ENCODE measurements around the gene TTLL11. TPM values are rescaled to one million over a fixed set of nuclear protein-coding genes. Genes with fewer than 3 reads are reported as not detected.

Gene TTLL11
- total and polyA plus RNA-seq, 5 donors from 2014 or later: 2.0 to 6.1 (median 3.5) TPM

DNA sequence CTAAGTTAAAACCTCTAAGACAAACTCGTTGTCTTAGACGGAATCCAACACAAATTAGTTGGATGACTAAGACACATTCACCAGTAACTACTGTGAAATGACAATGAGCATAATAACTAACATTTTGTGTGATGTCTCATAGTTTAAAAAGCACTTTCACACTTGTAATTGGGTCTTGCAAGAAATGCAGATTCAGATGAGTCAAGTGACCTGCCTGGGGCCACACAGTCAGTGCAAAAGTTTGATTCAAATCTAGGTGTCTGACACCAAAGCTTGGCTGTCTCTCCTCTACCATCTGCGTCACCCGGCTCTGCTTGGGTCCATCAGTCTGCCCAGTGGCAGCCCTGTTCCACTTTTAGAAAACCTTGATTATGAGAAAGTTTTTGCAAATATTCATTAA lies 143.7 kb downstream of the TTLL11 start:
- H3K27ac Mint-ChIP-seq: no peak overlapping the region
- no peak overlapping the region for H3K27ac ChIP-seq (ENCODE audit: insufficient read depth, low read length, poor library complexity, severe bottlenecking)
- DNase-seq (no peak), ATAC-seq (ENCODE audit: low read depth in 2 of 2) (no peak)
- no peaks in the 10 kb centered on the region for H3K36me3 ChIP-seq (ENCODE audit: control insufficient read depth, insufficient read depth, low read length)
- no peaks in the 10 kb centered on the region for H3K9me3 ChIP-seq (ENCODE audit: control insufficient read depth in 2 of 2, low read length in 2 of 2)
- H3K4me3 ChIP-seq (ENCODE audit: low read depth, low read length): no peak overlapping the region
- peaks cover 5% of the 10 kb centered on the region for H3K36me3 Mint-ChIP-seq
- no peaks in the 10 kb centered on the region for H3K27me3 ChIP-seq (ENCODE audit: control insufficient read depth, insufficient read depth, low read length)
- no peaks in the 10 kb centered on the region for H3K27me3 Mint-ChIP-seq
- H3K9me3 Mint-ChIP-seq: no peaks in the 10 kb centered on the region
- H3K4me1 Mint-ChIP-seq: no peaks in the 10 kb centered on the region
- no peak overlapping the region for H3K4me3 Mint-ChIP-seq
- no peaks in the 10 kb centered on the region for H3K4me1 ChIP-seq (ENCODE audit: control insufficient read depth, insufficient read depth, low read length, poor library complexity, severe bottlenecking)

DNA sequence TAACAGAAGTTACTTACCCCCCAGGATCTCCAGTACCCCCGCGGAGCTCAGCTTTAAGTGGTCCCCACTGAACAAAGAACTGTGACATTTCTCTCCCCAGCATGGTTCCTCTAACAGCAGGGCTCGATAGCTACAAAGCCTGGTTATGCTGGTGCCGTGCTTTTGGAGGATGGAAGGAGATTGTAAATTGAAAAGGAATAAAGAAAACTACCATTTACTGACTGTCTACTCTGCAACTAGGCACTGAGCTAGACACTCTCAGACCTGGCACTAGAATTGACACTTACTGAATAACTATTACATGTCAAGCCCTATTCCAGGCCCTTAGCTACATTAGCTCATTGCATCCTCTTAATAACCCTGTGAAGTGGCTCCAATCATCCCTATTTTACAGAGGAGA lies 145.3 kb downstream of the TTLL11 start:
- H3K36me3 Mint-ChIP-seq: peaks cover 3% of the 10 kb centered on the region
- H3K9me3 Mint-ChIP-seq: no peaks in the 10 kb centered on the region
- Histone ChIP-seq H3K4me1 (ENCODE audit: control insufficient read depth, insufficient read depth, low read length, poor library complexity, severe bottlenecking) (no peaks in the 10 kb centered on the region), H3K4me3 (ENCODE audit: low read depth, low read length) (no peak overlapping the region), H3K27ac (ENCODE audit: insufficient read depth, low read length, poor library complexity, severe bottlenecking) (no peak overlapping the region), H3K36me3 (ENCODE audit: control insufficient read depth, insufficient read depth, low read length) (no peaks in the 10 kb centered on the region), H3K9me3 (ENCODE audit: control insufficient read depth in 2 of 2, low read length in 2 of 2) (no peaks in the 10 kb centered on the region), H3K27me3 (ENCODE audit: control insufficient read depth, insufficient read depth, low read length) (no peaks in the 10 kb centered on the region)
- DNase-seq (no peak), ATAC-seq (ENCODE audit: low read depth in 2 of 2) (no peak)
- H3K27me3 Mint-ChIP-seq: no peaks in the 10 kb centered on the region
- no peak overlapping the region for H3K4me3 Mint-ChIP-seq
- H3K27ac Mint-ChIP-seq: no peak overlapping the region
- no peaks in the 10 kb centered on the region for H3K4me1 Mint-ChIP-seq

DNA sequence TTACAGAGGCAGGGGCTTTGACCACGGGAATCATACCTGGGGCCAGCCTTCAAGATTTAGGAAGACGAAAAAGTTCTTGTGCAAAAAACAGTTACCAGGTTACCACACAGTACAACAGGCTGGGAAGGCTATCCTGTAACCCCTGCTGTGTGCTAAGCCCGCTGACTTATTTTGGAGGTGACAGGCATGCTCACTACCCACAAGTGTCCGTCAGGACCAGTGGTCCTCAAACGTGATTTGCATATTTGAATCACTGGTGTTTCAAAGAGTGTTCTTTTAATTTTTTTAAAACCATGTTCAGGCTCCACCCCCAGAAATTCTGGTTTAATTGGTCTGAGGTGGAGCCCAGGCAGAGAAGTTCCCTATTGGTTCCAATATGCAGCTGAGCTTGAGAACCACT lies 146.6 kb downstream of the TTLL11 start:
- H3K27me3 Mint-ChIP-seq: no peaks in the 10 kb centered on the region
- Histone ChIP-seq H3K4me1 (ENCODE audit: control insufficient read depth, insufficient read depth, low read length, poor library complexity, severe bottlenecking) (no peaks in the 10 kb centered on the region), H3K36me3 (ENCODE audit: control insufficient read depth, insufficient read depth, low read length) (no peaks in the 10 kb centered on the region), H3K27me3 (ENCODE audit: control insufficient read depth, insufficient read depth, low read length) (no peaks in the 10 kb centered on the region), H3K4me3 (ENCODE audit: low read depth, low read length) (no peak overlapping the region), H3K27ac (ENCODE audit: insufficient read depth, low read length, poor library complexity, severe bottlenecking) (no peak overlapping the region), H3K9me3 (ENCODE audit: control insufficient read depth in 2 of 2, low read length in 2 of 2) (no peaks in the 10 kb centered on the region)
- no peaks in the 10 kb centered on the region for H3K36me3 Mint-ChIP-seq
- no peak for DNase-seq
- no peaks in the 10 kb centered on the region for H3K4me1 Mint-ChIP-seq
- no peak overlapping the region for H3K4me3 Mint-ChIP-seq
- no peak overlapping the region for H3K27ac Mint-ChIP-seq
- no peaks in the 10 kb centered on the region for H3K9me3 Mint-ChIP-seq
- no peak for ATAC-seq (ENCODE audit: low read depth in 2 of 2)

DNA sequence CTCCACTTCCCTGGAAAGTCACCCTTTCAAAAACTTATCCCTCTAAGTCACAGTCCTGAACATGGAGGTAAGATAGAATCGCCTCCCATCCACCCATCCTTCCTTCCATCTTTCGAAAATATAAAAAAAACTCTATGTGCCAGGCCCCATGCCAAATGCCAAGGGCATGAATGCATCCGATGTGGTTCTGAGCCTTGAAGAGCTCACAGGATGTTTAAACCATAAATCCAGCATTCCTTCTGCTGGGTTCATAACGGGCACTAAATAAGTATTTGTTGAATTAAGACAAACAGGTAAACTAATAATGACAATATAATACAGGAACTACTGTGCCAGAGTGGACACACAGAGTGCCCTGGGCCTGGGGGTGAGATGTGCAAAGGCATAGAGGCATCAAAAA lies 147.3 kb downstream of the TTLL11 start:
- Mint-ChIP-seq H3K36me3 (no peaks in the 10 kb centered on the region), H3K9me3 (no peaks in the 10 kb centered on the region), H3K27me3 (no peaks in the 10 kb centered on the region), H3K4me1 (no peaks in the 10 kb centered on the region), H3K27ac (no peak overlapping the region), H3K4me3 (no peak overlapping the region)
- Histone ChIP-seq H3K36me3 (ENCODE audit: control insufficient read depth, insufficient read depth, low read length) (no peaks in the 10 kb centered on the region), H3K9me3 (ENCODE audit: control insufficient read depth in 2 of 2, low read length in 2 of 2) (no peaks in the 10 kb centered on the region), H3K4me3 (ENCODE audit: low read depth, low read length) (no peak overlapping the region), H3K27ac (ENCODE audit: insufficient read depth, low read length, poor library complexity, severe bottlenecking) (no peak overlapping the region), H3K27me3 (ENCODE audit: control insufficient read depth, insufficient read depth, low read length) (no peaks in the 10 kb centered on the region), H3K4me1 (ENCODE audit: control insufficient read depth, insufficient read depth, low read length, poor library complexity, severe bottlenecking) (no peaks in the 10 kb centered on the region)
- no peak for ATAC-seq (ENCODE audit: low read depth in 2 of 2)
- DNase-seq: no peak

DNA sequence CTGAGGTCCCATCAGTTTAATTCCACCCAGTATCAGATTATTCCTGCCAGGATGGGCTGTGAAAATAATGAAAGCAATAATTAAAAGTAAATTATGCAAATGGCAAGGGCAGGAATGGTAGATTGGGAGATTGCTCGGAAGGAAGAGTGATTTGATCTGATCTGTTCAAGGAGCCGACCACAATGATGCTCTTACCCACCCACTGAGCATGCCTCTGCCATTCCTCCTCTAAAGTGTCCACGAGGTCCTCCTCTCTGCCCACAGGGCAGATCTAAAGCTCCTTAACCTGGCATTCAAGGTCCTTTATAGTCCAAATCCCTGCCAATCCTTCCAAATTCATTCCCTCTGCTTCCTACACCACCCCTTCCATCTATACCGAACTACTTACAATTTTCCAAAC lies 147.8 kb downstream of the TTLL11 start:
- Mint-ChIP-seq H3K9me3 (no peaks in the 10 kb centered on the region), H3K27me3 (no peaks in the 10 kb centered on the region)
- H3K4me1 ChIP-seq (ENCODE audit: control insufficient read depth, insufficient read depth, low read length, poor library complexity, severe bottlenecking): no peaks in the 10 kb centered on the region

DNA sequence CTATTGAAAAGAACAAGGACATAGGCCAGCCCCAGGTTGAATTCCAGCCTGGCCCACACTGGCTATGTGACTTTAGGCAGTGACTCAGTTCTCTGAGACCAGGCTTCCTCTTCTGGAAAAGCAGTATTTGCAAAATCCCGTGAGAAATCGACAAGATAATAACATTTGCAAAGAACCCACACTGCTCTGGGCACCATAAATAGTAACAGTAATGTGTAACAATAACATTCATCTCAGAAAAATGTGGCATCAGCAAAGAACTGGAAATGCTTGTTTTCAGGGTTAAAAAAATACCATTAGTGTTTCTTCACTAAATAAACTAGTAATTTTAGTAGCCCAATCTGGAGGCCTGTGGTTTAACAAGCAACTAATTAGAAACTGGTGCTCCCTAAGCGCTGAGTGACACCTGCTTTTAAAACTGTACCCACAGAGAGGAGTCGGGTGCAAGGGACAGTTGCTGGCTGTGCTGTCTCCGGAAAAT lies 148.4 kb downstream of the TTLL11 start:
- H3K27me3 Mint-ChIP-seq: no peaks in the 10 kb centered on the region
- ATAC-seq (ENCODE audit: low read depth in 2 of 2): no peak
- H3K36me3 ChIP-seq (ENCODE audit: control insufficient read depth, insufficient read depth, low read length): no peaks in the 10 kb centered on the region

More for the DNA sequence above, 147.8 kb downstream of the TTLL11 start:
- Mint-ChIP-seq H3K4me3 (no peak overlapping the region), H3K27ac (no peak overlapping the region), H3K36me3 (no peaks in the 10 kb centered on the region), H3K4me1 (no peaks in the 10 kb centered on the region)
- Histone ChIP-seq H3K9me3 (ENCODE audit: control insufficient read depth in 2 of 2, low read length in 2 of 2) (no peaks in the 10 kb centered on the region), H3K36me3 (ENCODE audit: control insufficient read depth, insufficient read depth, low read length) (no peaks in the 10 kb centered on the region), H3K27ac (ENCODE audit: insufficient read depth, low read length, poor library complexity, severe bottlenecking) (no peak overlapping the region), H3K27me3 (ENCODE audit: control insufficient read depth, insufficient read depth, low read length) (no peaks in the 10 kb centered on the region), H3K4me3 (ENCODE audit: low read depth, low read length) (no peak overlapping the region)
- no peak for DNase-seq
- no peak for ATAC-seq (ENCODE audit: low read depth in 2 of 2)

DNA sequence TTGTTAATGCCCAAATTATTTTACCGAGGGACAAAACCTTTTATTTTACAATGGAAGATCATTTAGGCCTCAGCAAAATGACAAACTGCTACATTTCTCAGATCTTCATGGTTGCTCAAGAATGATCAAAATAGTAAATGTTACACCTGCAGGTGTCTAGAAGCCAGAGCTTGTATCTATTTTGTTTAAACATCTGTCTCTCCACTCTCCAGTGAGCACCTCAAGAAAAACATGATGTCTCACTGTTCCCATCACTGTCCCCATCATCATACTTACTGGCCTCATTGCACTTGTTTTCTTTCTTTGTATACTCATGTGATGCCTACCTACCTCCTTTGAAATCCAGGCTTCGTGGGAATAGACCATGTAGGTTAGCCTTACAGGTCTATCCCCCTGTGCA lies 149.6 kb downstream of the TTLL11 start:
- Histone ChIP-seq H3K9me3 (ENCODE audit: control insufficient read depth in 2 of 2, low read length in 2 of 2) (no peaks in the 10 kb centered on the region), H3K4me3 (ENCODE audit: low read depth, low read length) (no peak overlapping the region), H3K27ac (ENCODE audit: insufficient read depth, low read length, poor library complexity, severe bottlenecking) (no peak overlapping the region), H3K27me3 (ENCODE audit: control insufficient read depth, insufficient read depth, low read length) (no peaks in the 10 kb centered on the region), H3K4me1 (ENCODE audit: control insufficient read depth, insufficient read depth, low read length, poor library complexity, severe bottlenecking) (no peaks in the 10 kb centered on the region), H3K36me3 (ENCODE audit: control insufficient read depth, insufficient read depth, low read length) (no peaks in the 10 kb centered on the region)
- H3K27me3 Mint-ChIP-seq: no peaks in the 10 kb centered on the region
- no peak for ATAC-seq (ENCODE audit: low read depth in 2 of 2)
- no peak for DNase-seq
- no peaks in the 10 kb centered on the region for H3K9me3 Mint-ChIP-seq
- no peaks in the 10 kb centered on the region for H3K36me3 Mint-ChIP-seq
- no peak overlapping the region for H3K4me3 Mint-ChIP-seq
- H3K27ac Mint-ChIP-seq: peak overlapping the region in 1 of 3 donors; percentile 44
- H3K4me1 Mint-ChIP-seq: no peaks in the 10 kb centered on the region

More for the DNA sequence above, 148.4 kb downstream of the TTLL11 start:
- H3K9me3 ChIP-seq (ENCODE audit: control insufficient read depth in 2 of 2, low read length in 2 of 2): no peaks in the 10 kb centered on the region
- Mint-ChIP-seq H3K4me1 (no peaks in the 10 kb centered on the region), H3K9me3 (no peaks in the 10 kb centered on the region), H3K27ac (no peak overlapping the region), H3K36me3 (no peaks in the 10 kb centered on the region), H3K4me3 (no peak overlapping the region)
- no peak overlapping the region for H3K27ac ChIP-seq (ENCODE audit: insufficient read depth, low read length, poor library complexity, severe bottlenecking)
- H3K4me1 ChIP-seq (ENCODE audit: control insufficient read depth, insufficient read depth, low read length, poor library complexity, severe bottlenecking): no peaks in the 10 kb centered on the region
- H3K4me3 ChIP-seq (ENCODE audit: low read depth, low read length): no peak overlapping the region
- no peaks in the 10 kb centered on the region for H3K27me3 ChIP-seq (ENCODE audit: control insufficient read depth, insufficient read depth, low read length)
- no peak for DNase-seq

DNA sequence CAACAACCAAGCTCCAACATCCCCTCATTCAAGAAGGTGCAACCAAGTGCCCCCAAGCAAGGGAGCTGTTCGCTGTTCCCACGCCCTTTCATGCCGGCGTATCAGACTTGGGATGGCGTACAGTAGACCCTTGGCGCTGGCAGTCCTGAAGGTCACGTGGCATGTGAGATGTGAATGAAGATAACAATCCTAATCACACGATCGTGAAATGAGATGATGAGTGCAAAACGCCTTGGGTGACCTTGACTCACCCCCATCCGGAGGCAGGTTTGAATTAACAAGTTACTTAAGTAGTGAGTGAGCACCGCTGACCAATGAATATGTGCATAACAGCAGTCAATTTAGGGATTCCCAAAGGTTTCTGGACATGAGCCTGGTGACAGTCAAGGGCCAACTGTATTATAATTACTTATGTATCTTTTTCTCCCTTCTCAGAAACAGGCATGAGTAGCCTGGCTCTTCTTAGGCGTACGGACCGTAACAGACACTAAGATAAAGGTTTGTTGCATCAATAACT lies 150.2 kb downstream of the TTLL11 start:
- no peak overlapping the region for H3K27ac ChIP-seq (ENCODE audit: insufficient read depth, low read length, poor library complexity, severe bottlenecking)
- no peak overlapping the region for H3K4me3 Mint-ChIP-seq

More for the DNA sequence above, 150.2 kb downstream of the TTLL11 start:
- no peaks in the 10 kb centered on the region for H3K27me3 ChIP-seq (ENCODE audit: control insufficient read depth, insufficient read depth, low read length)
- ATAC-seq (ENCODE audit: low read depth in 2 of 2) (no peak), DNase-seq (no peak)
- Mint-ChIP-seq H3K36me3 (no peaks in the 10 kb centered on the region), H3K4me1 (no peaks in the 10 kb centered on the region), H3K9me3 (no peaks in the 10 kb centered on the region), H3K27ac (no peak overlapping the region), H3K27me3 (no peaks in the 10 kb centered on the region)
- no peaks in the 10 kb centered on the region for H3K36me3 ChIP-seq (ENCODE audit: control insufficient read depth, insufficient read depth, low read length)
- no peaks in the 10 kb centered on the region for H3K9me3 ChIP-seq (ENCODE audit: control insufficient read depth in 2 of 2, low read length in 2 of 2)
- no peak overlapping the region for H3K4me3 ChIP-seq (ENCODE audit: low read depth, low read length)
- H3K4me1 ChIP-seq (ENCODE audit: control insufficient read depth, insufficient read depth, low read length, poor library complexity, severe bottlenecking): no peaks in the 10 kb centered on the region

Data from CD4-positive, CD25-positive, alpha-beta regulatory T cell (primary cell).